ENCODE results near the gene CCDC86. TPM values are rescaled to one million over a fixed set of nuclear protein-coding genes. Genes with fewer than 3 reads are reported as not detected.

CCDC86 gene
- total RNA-seq, 4 donors from 2014 or later = 32.5 to 46.3 (median 40.3) TPM

GRCh38 chr11:60899977-60900376 is 58.1 kb downstream of the CCDC86 start:
- no peak overlapping the region for H3K27ac ChIP-seq
- no peaks in the 10 kb centered on the region for H3K27me3 ChIP-seq
- H3K36me3 ChIP-seq = peaks cover 86% of the 10 kb centered on the region
- no peak overlapping the region for H3K4me3 ChIP-seq
- TF ChIP-seq EP300 (IDR thresholded peaks at IDR 0.05) = no peak
- TF ChIP-seq POLR2AphosphoS5 (IDR thresholded peaks at IDR 0.05) = no peak
- TF ChIP-seq CTCF (IDR thresholded peaks at IDR 0.05) = no peak
- no peak for TF ChIP-seq POLR2A (IDR thresholded peaks at IDR 0.05)
- 67% methylated on average over 4 of the region's 4 CpGs for WGBS
- no peaks in the 10 kb centered on the region for H3K9me3 ChIP-seq
- H3K4me1 ChIP-seq = peaks cover 16% of the 10 kb centered on the region
- DNase-seq (ENCODE audit: low spot score in 2 of 2) = no peak

Other genes with a start within 250 kb of the CCDC86 start
- gene MS4A8, start 142.5 kb upstream of the CCDC86 start, total RNA-seq = not detected
- gene MS4A18, start 117.4 kb upstream of the CCDC86 start, total RNA-seq = not detected
- not detected for gene MS4A15, start 85.2 kb upstream of the CCDC86 start, total RNA-seq
- not detected for gene MS4A10, start 56.8 kb upstream of the CCDC86 start, total RNA-seq
- gene PTGDR2, start 13.8 kb downstream of the CCDC86 start, total RNA-seq = under 1 TPM in 3 of 4 donors, not detected in 1; 0.19 to 0.68 (median 0.34) TPM
- 1 to 10 TPM in 1 of 4 donors, under 1 TPM in 1, not detected in 2; 0.94 to 5.5 TPM for gene ZP1, start 25.4 kb downstream of the CCDC86 start, total RNA-seq
- 100 to 1,000 TPM; 101 to 153 (median 116) TPM for gene PRPF19, start 64.5 kb downstream of the CCDC86 start, total RNA-seq
- 100 to 1,000 TPM in 3 of 4 donors, 10 to 100 TPM in 1; 67.4 to 128 (median 110) TPM for gene TMEM109, start 72.0 kb downstream of the CCDC86 start, total RNA-seq
- gene TMEM132A, start 82.3 kb downstream of the CCDC86 start, total RNA-seq = 1 to 10 TPM; 7.5 to 9.6 (median 8.0) TPM
- 10 to 100 TPM in 2 of 4 donors, 1 to 10 TPM in 2; 1.7 to 10.5 (median 9.8) TPM for gene SLC15A3, start 110.1 kb downstream of the CCDC86 start, total RNA-seq
- gene CD6, start 129.6 kb downstream of the CCDC86 start, total RNA-seq = 1 to 10 TPM in 2 of 4 donors, under 1 TPM in 2; 0.15 to 1.7 (median 1.2) TPM